Airway epithelial cell (primary cell): ENCODE results near the gene BNIPL. TPM values are rescaled to one million over a fixed set of nuclear protein-coding genes. Genes with fewer than 3 reads are reported as not detected.

Experiments used
- total RNA-seq: library from RNA; depleted of rRNA; stranded (reverse); fragments of >200 nt; gene quantifications from 2 replicates; pipeline ENCODE4 v1.2.3, GENCODE V29; 2015

Gene BNIPL
- total RNA-seq: 27.9 and 30.5 TPM in 2 replicates

GRCh38 chr1:151036356-151036755, at the start of gene BNIPL:
Gene BNIPL (plus strand): TSS chr1:151036586. CDS start chr1:151036726, 140 bp downstream.

DNA sequence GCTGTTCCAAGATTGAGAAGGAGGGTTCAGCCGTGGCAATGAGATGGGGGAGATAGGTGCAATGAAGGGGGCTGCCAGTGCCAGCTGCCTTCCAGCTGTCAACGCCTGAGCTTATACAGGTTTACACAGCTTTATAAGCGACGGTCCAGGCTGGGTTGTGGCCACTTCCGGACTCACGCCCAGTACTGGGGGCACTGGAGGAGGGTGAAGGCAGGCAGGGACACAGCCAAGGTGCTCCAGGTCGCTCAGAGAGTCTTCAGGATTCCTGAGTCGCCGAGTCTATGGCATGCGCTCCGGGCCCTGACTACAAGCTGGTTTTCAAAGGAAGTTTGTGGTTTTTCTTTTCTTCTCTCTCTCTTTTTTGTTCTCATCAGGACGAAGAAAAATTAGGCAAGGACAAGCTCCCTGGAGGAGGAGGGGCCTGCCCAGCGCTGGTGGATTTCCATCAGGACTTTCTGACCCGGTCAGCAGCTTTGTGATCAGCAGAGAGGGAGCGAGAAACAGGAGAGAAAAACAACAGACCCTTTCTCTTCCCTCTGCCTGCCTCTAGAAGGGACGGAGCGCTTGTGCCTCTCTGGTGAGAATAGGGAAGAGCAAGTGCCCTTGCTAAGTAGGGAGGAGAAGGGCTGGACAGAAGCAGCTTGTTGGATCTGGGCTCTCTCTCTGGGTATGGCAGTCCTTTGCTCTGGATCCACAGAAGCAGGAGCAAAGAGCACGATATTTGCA, 29.9 kb upstream of the BNIPL start, which contains the start of gene MINDY1:
Gene MINDY1 (minus strand): TSS at position 576 of the 726 bp plus-strand sequence. CDS start 4,285 bp downstream, outside the sequence.

GRCh38 chr1:151008244-151009205, 27.9 kb upstream of the BNIPL start, which contains the start of gene PRUNE1:
Gene PRUNE1 (plus strand): TSS chr1:151008449. CDS start chr1:151008633, 184 bp downstream.

DNA sequence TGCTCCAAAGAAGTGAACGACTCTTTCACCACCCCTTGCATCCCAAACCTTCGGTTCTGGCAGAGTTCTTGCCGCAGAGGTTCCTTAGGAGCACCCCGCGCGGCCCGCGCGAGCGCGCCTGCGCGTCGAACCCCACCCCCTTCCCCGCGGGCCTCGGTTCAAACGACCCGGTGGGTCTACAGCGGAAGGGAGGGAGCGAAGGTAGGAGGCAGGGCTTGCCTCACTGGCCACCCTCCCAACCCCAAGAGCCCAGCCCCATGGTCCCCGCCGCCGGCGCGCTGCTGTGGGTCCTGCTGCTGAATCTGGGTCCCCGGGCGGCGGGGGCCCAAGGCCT, 11.2 kb downstream of the BNIPL start, which contains the start of gene C1orf56:
Gene C1orf56 (plus strand): TSS at position 161 of the 334 bp plus-strand sequence. CDS start 97 bp downstream, at position 258.

DNA sequence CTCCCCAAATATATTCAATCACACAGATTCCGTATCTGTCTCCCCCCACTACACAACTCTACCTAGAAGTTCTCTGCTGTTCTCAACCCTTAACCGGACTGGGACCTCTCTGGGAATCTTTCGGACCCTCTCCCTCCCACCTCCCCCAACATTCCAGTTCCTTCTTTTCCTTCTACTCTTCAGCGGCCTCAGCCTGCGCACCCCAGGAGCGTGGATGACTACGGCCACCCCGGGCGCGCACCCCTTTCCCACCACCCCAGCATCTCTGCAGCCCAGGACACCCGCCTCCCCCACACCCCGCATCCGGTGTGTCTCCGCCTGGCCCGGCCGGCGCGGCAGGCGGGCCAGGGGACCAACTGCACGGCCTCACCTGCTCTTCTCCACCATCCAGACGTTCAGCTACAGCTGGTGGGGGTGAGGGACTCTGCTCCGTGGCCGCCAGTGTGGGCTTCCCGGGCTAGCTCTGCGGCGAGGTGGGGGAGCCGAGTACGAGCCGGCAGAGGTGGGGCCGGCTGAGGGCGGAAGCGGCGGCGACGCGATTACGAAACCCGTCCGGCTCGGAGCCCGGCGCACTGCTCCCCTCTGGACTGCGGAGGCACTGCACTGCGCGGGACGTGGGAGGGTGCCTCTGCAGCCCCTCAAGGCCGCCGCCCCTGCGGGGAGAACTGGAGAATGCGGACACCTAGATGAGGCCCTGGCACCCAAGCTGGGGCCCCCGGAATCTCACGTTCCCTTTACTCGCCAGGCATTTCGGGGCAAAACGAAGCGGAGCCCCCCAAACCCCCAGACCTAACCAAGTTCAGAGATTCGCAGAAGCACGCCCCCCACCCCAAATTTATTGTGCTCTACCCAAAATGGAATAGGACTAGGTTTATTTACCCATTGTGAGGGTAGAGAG, 23.0 kb downstream of the BNIPL start, which contains the start of gene CDC42SE1:
Gene CDC42SE1 (minus strand): TSS at position 514 of the 898 bp plus-strand sequence. CDS start 3,892 bp downstream, outside the sequence.

GRCh38 chr1:151060007-151060656, 23.7 kb downstream of the BNIPL start, which contains the start of gene MLLT11:
Gene MLLT11 (plus strand): TSS chr1:151060397. CDS start chr1:151067225, 6,828 bp downstream.

GRCh38 chr1:151070474-151071276, 34.3 kb downstream of the BNIPL start, which contains the start of gene GABPB2:
Gene GABPB2 (plus strand): TSS chr1:151070761. CDS start chr1:151088190, 17,429 bp downstream.

Other genes starting within 250 kb of the BNIPL start
- gene CTSK, start 228.3 kb upstream of the BNIPL start, total RNA-seq: 0.79 and 1.9 TPM in 2 replicates
- gene ARNT, start 160.0 kb upstream of the BNIPL start, total RNA-seq: 12.9 and 19.6 TPM in 2 replicates
- gene CTXND2, start 149.4 kb upstream of the BNIPL start, total RNA-seq: not detected in 2 replicates
- gene SETDB1, start 110.2 kb upstream of the BNIPL start, total RNA-seq: 19.0 and 23.6 TPM in 2 replicates
- gene CERS2, start 61.8 kb upstream of the BNIPL start, total RNA-seq: 53.4 and 84.1 TPM in 2 replicates
- gene ANXA9, start 54.3 kb upstream of the BNIPL start, total RNA-seq: 1.1 and 1.4 TPM in 2 replicates
- gene MINDY1, start 29.7 kb upstream of the BNIPL start, total RNA-seq: 10.5 and 18.4 TPM in 2 replicates
- gene PRUNE1, start 28.1 kb upstream of the BNIPL start, total RNA-seq: 10.8 and 17.1 TPM in 2 replicates
- gene C1orf56, start 11.2 kb downstream of the BNIPL start, total RNA-seq: 0.84 and 1.1 TPM in 2 replicates
- gene CDC42SE1, start 23.0 kb downstream of the BNIPL start, total RNA-seq: 105 and 116 TPM in 2 replicates
- 17.5 and 20.9 TPM in 2 replicates for gene MLLT11, start 23.8 kb downstream of the BNIPL start, total RNA-seq
- 4.3 and 6.0 TPM in 2 replicates for gene GABPB2, start 34.2 kb downstream of the BNIPL start, total RNA-seq
- gene SEMA6C, start 110.0 kb downstream of the BNIPL start, total RNA-seq: 0.46 and 1.2 TPM in 2 replicates
- not detected in 2 replicates for gene TNFAIP8L2, start 120.1 kb downstream of the BNIPL start, total RNA-seq
- gene LYSMD1, start 129.3 kb downstream of the BNIPL start, total RNA-seq: 7.2 and 9.7 TPM in 2 replicates
- gene SCNM1, start 129.6 kb downstream of the BNIPL start, total RNA-seq: 24.1 and 26.5 TPM in 2 replicates
- not detected in 2 replicates for gene TMOD4, start 139.4 kb downstream of the BNIPL start, total RNA-seq
- gene VPS72, start 153.6 kb downstream of the BNIPL start, total RNA-seq: 40.7 and 59.0 TPM in 2 replicates
- gene PIP5K1A, start 162.0 kb downstream of the BNIPL start, total RNA-seq: 35.0 and 55.4 TPM in 2 replicates
- gene PSMD4, start 218.1 kb downstream of the BNIPL start, total RNA-seq: 149 and 155 TPM in 2 replicates
- 19.5 and 20.5 TPM in 2 replicates for gene ZNF687, start 245.7 kb downstream of the BNIPL start, total RNA-seq